IPS-18a (cell line): ENCODE results near the gene RNASE8.

Experiments
- H3K27ac ChIP-seq: one replicate; pipeline ENCODE4 v1.5.1; 2013; ENCODE audit warnings: low read length
- H3K27me3 ChIP-seq: one replicate; pipeline ENCODE4 v1.6.1; 2013; ENCODE audit warnings: mild to moderate bottlenecking, low read length; ENCODE audit not compliant: control insufficient read depth, insufficient read depth
- H3K36me3 ChIP-seq: one replicate; pipeline ENCODE4 v1.6.1; 2013; ENCODE audit warnings: low read depth, low read length; ENCODE audit not compliant: control insufficient read depth
- H3K4me1 ChIP-seq: one replicate; pipeline ENCODE4 v1.6.1; 2013; ENCODE audit warnings: low read depth, low read length; ENCODE audit not compliant: control insufficient read depth
- H3K4me3 ChIP-seq: one replicate; pipeline ENCODE4 v1.5.1; 2013; ENCODE audit warnings: low read length
- H3K9ac ChIP-seq: one replicate; pipeline ENCODE4 v1.6.1; 2013; ENCODE audit warnings: mild to moderate bottlenecking, low read length, moderate library complexity
- H3K9me3 ChIP-seq: one replicate; pipeline ENCODE4 v1.6.1; 2013; ENCODE audit warnings: low read depth, low read length; ENCODE audit not compliant: control insufficient read depth

Gene RNASE8

DNA sequence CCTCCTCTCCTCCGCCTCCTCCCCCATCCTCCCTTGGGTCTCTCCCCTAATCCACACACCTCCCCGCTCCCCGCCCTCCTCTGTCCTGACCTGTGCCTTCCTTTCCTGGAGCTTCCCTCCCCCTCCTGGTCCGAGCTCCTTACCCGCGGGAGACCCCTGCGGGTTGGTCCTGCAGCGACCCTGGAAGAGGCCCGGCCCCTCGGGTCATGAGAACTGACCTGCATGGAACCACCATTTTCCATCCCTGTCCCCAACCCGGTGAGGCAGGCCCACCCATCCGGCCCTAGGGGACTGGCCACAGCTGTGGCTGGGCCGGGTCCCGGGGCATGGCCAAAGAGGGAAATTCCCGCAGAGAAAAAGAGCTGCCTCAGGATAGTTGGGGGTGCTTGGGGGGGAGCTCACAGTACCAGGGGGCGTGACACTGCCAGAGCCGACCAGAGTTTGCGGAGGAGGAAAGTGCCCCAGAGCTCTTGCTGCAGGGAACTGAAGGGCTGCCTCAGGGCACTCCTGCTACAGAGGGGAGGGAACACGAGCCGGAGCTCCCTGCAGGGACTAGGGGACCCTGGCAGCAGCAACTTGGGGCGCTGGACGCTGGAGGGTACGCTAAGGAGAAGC lies 13.1 kb downstream of the RNASE8 start:
- Histone ChIP-seq H3K27me3 (peaks cover 16% of the 10 kb centered on the region), H3K27ac (peak overlapping the region; percentile 19), H3K4me3 (peak overlapping the region; percentile 69), H3K9ac (peak overlapping the region; percentile 89), H3K4me1 (peaks cover 16% of the 10 kb centered on the region), H3K9me3 (no peaks in the 10 kb centered on the region), H3K36me3 (peaks cover 30% of the 10 kb centered on the region)

GRCh38 chr14:21071225-21072030 lies 13.8 kb downstream of the RNASE8 start:
- Histone ChIP-seq H3K4me1 (peaks cover 16% of the 10 kb centered on the region), H3K27ac (peak overlapping the region; percentile 19), H3K9ac (peak overlapping the region; percentile 89), H3K27me3 (peaks cover 16% of the 10 kb centered on the region), H3K9me3 (no peaks in the 10 kb centered on the region), H3K36me3 (peaks cover 37% of the 10 kb centered on the region), H3K4me3 (peak overlapping the region; percentile 69)

DNA sequence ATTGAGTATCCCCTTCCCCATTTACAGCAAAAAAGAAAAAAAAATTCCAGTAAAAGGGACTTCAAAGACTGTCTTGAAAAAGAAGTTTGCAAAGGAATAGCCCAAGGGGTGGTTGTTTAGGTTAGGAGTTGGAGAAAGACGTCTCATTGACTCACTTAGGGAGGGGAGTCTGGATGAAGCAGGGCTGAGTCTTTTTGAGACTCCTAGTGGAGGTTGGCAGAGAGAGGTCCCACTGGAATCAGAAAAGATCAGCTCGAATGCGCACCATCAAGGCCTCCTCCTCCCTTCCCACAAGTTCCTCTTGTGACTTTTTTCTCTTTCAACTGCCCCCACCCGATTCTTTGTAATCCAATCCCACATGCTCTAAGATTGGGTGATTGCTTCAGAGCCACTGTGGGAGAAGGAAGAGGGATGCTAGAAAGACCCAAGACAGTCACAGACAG lies 14.4 kb downstream of the RNASE8 start:
- Histone ChIP-seq H3K4me3 (peak overlapping the region; percentile 69), H3K9ac (peak overlapping the region; percentile 89), H3K27me3 (peaks cover 15% of the 10 kb centered on the region), H3K9me3 (no peaks in the 10 kb centered on the region), H3K27ac (peak overlapping the region; percentile 14), H3K4me1 (peaks cover 16% of the 10 kb centered on the region), H3K36me3 (peaks cover 43% of the 10 kb centered on the region)

DNA sequence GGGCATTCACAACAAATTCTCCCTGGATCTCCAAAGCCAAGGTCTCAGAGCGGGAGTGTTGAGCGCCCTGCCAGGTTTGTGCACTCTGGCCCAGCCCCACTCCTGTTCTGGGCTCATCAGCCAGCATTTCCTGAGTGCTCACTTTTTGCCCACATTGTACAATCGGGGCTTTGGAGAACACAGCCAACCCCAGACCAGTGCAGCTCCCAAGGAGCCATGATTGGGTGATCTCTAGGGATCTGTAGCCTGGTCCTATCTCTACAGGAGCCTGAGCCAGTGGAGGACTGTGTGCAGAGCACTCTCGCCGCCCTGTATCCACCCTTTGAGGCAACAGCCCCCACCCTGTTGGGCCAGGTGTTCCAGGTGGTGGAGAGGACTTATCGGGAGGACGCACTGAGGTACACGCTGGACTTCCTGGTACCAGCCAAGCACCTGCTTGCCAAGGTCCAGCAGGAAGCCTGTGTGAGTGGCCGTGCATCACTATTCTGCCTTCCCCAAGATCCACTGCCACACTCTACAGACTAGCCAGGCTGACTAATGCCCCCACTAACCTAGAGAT lies 15.2 kb downstream of the RNASE8 start:
- Histone ChIP-seq H3K27ac (no peak overlapping the region), H3K9me3 (no peaks in the 10 kb centered on the region), H3K4me1 (peaks cover 16% of the 10 kb centered on the region), H3K9ac (no peak overlapping the region), H3K4me3 (no peak overlapping the region), H3K27me3 (peaks cover 7% of the 10 kb centered on the region), H3K36me3 (peaks cover 51% of the 10 kb centered on the region)

- Histone ChIP-seq H3K9ac (no peak overlapping the region), H3K9me3 (no peaks in the 10 kb centered on the region), H3K4me3 (no peak overlapping the region), H3K4me1 (peaks cover 9% of the 10 kb centered on the region), H3K27ac (no peak overlapping the region), H3K36me3 (peaks cover 62% of the 10 kb centered on the region), H3K27me3 (no peaks in the 10 kb centered on the region)
Observed at GRCh38 chr14:21073921-21074320, 16.3 kb downstream of the RNASE8 start.

GRCh38 chr14:21074398-21075272 lies 17.0 kb downstream of the RNASE8 start:
- peaks cover 9% of the 10 kb centered on the region for H3K4me1 ChIP-seq
- no peak overlapping the region for H3K27ac ChIP-seq
- H3K27me3 ChIP-seq, result no peaks in the 10 kb centered on the region
- no peak overlapping the region for H3K4me3 ChIP-seq
- H3K9me3 ChIP-seq, result no peaks in the 10 kb centered on the region
- no peak overlapping the region for H3K9ac ChIP-seq
- H3K36me3 ChIP-seq, result peaks cover 69% of the 10 kb centered on the region

DNA sequence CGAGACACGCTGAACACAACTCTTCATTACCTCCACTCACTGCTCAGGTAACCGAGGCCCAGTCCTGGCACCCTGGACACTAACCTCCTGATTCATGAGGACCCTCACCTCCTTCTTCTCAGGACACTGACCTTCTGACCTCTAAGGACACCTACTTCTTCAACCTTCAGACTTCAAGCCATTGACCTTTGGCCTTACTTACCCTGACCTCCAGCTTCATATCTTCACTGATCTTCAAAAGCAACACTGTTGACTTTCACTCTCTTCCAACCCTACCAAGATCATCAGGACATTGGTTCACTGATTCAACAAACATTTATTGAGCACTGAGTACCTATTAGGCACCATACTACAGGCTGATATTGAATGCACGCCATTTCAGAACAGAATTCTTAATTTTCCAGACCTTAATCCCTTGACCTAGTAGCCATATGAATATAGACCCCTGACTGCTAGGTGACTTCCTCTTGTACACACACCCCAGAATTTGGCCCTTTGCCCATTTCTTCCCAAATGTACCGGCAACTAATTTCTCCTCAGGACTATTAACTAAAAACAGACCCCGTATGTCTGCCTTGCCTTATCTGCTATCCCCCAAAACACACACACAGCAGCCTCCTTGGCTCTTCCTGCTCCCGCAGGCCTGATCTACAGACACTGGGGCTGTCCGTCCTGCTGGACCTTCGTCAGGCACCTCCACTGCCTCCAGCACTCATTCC lies 18.3 kb downstream of the RNASE8 start:
- H3K4me3 ChIP-seq, result no peak overlapping the region
- no peak overlapping the region for H3K27ac ChIP-seq
- peaks cover 81% of the 10 kb centered on the region for H3K36me3 ChIP-seq
- H3K4me1 ChIP-seq, result peaks cover 9% of the 10 kb centered on the region
- no peaks in the 10 kb centered on the region for H3K27me3 ChIP-seq
- no peaks in the 10 kb centered on the region for H3K9me3 ChIP-seq
- no peak overlapping the region for H3K9ac ChIP-seq

DNA sequence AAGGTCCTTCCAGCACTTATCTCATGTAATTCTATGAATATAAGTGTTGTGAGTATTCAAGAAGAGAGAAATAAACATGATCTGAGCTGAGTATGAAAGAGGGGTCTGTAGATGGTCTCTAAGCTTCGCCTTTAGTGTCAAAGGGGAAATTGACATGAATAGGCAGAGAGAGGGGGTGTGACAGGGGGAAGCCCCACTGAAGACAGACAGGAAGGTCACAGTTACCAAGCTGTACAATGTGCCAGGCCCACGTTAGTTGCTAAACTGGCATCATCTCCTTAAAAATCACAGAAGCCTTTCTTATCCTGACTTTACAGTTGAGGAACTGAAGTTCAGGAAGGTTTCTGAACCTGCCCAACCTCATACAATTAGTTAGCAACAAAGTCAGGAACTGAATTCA lies 20.1 kb downstream of the RNASE8 start:
- no peak overlapping the region for H3K27ac ChIP-seq
- no peaks in the 10 kb centered on the region for H3K27me3 ChIP-seq
- no peaks in the 10 kb centered on the region for H3K4me1 ChIP-seq
- H3K9me3 ChIP-seq, result no peaks in the 10 kb centered on the region
- H3K9ac ChIP-seq, result no peak overlapping the region
- H3K4me3 ChIP-seq, result no peak overlapping the region
- H3K36me3 ChIP-seq, result peaks cover 95% of the 10 kb centered on the region

DNA sequence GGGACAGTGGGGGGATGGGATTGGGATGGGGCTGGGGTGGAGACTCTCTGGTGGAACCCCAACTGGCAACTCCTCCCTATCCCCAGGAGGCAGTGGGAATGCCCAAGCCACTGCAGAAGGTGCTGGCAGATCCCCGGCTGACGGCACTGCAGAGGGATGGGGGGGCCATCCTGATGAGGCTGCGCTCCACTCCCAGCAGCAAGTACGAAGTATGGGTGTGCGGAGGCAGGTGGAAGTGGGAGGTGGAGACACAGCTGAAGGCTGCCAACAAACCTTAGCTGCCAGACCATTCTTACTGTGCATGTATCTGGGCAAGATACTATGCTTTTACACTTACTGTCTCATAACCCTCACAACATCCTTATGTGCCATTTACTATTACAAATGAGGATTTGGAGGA lies 20.7 kb downstream of the RNASE8 start:
- Histone ChIP-seq H3K9ac (no peak overlapping the region), H3K27ac (no peak overlapping the region), H3K27me3 (no peaks in the 10 kb centered on the region), H3K9me3 (no peaks in the 10 kb centered on the region), H3K4me1 (no peaks in the 10 kb centered on the region), H3K36me3 (peaks cover 93% of the 10 kb centered on the region), H3K4me3 (no peak overlapping the region)

GRCh38 chr14:21078726-21079125 lies 21.1 kb downstream of the RNASE8 start:
- no peaks in the 10 kb centered on the region for H3K4me1 ChIP-seq
- H3K27ac ChIP-seq, result no peak overlapping the region
- H3K36me3 ChIP-seq, result peaks cover 91% of the 10 kb centered on the region
- H3K9ac ChIP-seq, result no peak overlapping the region
- H3K9me3 ChIP-seq, result no peaks in the 10 kb centered on the region
- H3K27me3 ChIP-seq, result no peaks in the 10 kb centered on the region
- no peak overlapping the region for H3K4me3 ChIP-seq
